Measurements from ENCODE around the gene EEPD1. TPM values are rescaled to one million over a fixed set of nuclear protein-coding genes. Genes with fewer than 3 reads are reported as not detected.

Gene EEPD1
- total RNA-seq, 1 experiment from 2014 or later: 5.0 TPM

DNA sequence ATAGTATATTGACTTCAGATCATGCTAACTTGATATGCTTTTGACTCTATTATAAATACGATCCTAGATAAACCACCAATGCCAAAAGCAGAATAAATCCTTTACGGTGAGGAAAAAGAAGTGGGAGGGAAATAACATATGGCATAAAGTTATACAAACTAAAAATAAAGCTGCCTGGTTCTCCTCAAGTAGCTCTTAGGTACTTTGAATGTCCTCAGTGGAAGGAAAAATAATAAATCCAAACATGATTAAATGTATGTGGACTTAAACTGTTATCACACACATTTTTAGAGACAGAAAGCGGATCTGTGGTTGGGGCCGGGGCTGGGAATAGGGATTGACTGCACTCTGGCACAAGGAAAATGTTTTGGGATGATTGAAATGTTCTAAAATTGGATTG lies 23.6 kb downstream of the EEPD1 start:
- H3K79me1 ChIP-seq (ENCODE audit: insufficient read depth, low read depth, low read length, poor library complexity, severe bottlenecking): no peaks in the 10 kb centered on the region
- no peak overlapping the region for H3K27ac ChIP-seq (ENCODE audit: insufficient read length, low read depth, low read length)
- H2BK15ac ChIP-seq (ENCODE audit: low read depth, low read length): no peak overlapping the region
- H3K27me3 ChIP-seq (ENCODE audit: insufficient read depth, low read length): no peaks in the 10 kb centered on the region
- Mint-ChIP-seq H3K4me1 (peaks cover 2 to 10% of the 10 kb centered on the region in 2 experiments; a peak in 3 of 4 replicates), H3K9me3 (peaks cover 0 to 4% of the 10 kb centered on the region in 2 experiments; a peak in 1 of 5 replicates), H3K27ac (no peak overlapping the region), H3K27me3 (ENCODE audit: low read depth) (peaks cover 1% of the 10 kb centered on the region; the same call in 1 of the 2 replicates), H3K36me3 (ENCODE audit: insufficient read depth in 1 of 3, low read depth in 3 of 3) (peaks cover 0 to 8% (median 3%) of the 10 kb centered on the region in 3 experiments; a peak in 3 of 7 replicates), H3K4me3 (no peak overlapping the region)
- H2BK20ac ChIP-seq (ENCODE audit: low read depth, low read length, poor library complexity, severe bottlenecking): no peak overlapping the region
- no peak overlapping the region for H3K18ac ChIP-seq (ENCODE audit: insufficient read length, low read depth, low read length)
- DNase-seq: no peak
- no CpG with 5 or more reads among the region's 4 CpGs for WGBS (ENCODE audit: extremely low coverage, insufficient read length, low lambda C conversion rate)
- no peak overlapping the region for H3K56ac ChIP-seq (ENCODE audit: insufficient read length, low read depth, low read length)
- no peaks in the 10 kb centered on the region for H3K4me1 ChIP-seq (ENCODE audit: insufficient read depth, low read length)
- H3K9me3 ChIP-seq (ENCODE audit: control insufficient read depth, low read depth, low read length): no peaks in the 10 kb centered on the region
- no peak overlapping the region for H3K4ac ChIP-seq (ENCODE audit: low read depth, low read length)
- H3K23me2 ChIP-seq (ENCODE audit: insufficient read length, low read depth, low read length, poor library complexity, severe bottlenecking): no peaks in the 10 kb centered on the region
- no peak overlapping the region for H3K9ac ChIP-seq (ENCODE audit: extremely low read depth, insufficient read length, low read length)
- no peak overlapping the region for H2BK12ac ChIP-seq (ENCODE audit: insufficient read length, low read depth, low read length)
- H4K91ac ChIP-seq (ENCODE audit: insufficient read length, low read depth, low read length): no peak overlapping the region
- no peak overlapping the region for H3T11ph ChIP-seq (ENCODE audit: low read length)
- H2BK5ac ChIP-seq (ENCODE audit: insufficient read length, low read length): no peak overlapping the region
- H3K79me2 ChIP-seq (ENCODE audit: insufficient read depth, low read length): no peaks in the 10 kb centered on the region
- TF ChIP-seq, protein P1, sequence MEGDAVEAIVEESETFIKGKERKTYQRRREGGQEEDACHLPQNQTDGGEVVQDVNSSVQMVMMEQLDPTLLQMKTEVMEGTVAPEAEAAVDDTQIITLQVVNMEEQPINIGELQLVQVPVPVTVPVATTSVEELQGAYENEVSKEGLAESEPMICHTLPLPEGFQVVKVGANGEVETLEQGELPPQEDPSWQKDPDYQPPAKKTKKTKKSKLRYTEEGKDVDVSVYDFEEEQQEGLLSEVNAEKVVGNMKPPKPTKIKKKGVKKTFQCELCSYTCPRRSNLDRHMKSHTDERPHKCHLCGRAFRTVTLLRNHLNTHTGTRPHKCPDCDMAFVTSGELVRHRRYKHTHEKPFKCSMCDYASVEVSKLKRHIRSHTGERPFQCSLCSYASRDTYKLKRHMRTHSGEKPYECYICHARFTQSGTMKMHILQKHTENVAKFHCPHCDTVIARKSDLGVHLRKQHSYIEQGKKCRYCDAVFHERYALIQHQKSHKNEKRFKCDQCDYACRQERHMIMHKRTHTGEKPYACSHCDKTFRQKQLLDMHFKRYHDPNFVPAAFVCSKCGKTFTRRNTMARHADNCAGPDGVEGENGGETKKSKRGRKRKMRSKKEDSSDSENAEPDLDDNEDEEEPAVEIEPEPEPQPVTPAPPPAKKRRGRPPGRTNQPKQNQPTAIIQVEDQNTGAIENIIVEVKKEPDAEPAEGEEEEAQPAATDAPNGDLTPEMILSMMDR (conservative IDR thresholded peaks at IDR 0.05): no peak
- no peak overlapping the region for H4K8ac ChIP-seq (replicated peaks; ENCODE audit: insufficient read length, low read depth, low read length)
- H2AFZ ChIP-seq (ENCODE audit: low read length): no peak overlapping the region
- no peaks in the 10 kb centered on the region for H4K20me1 ChIP-seq (ENCODE audit: control insufficient read depth, insufficient read depth, insufficient read length)
- no peak overlapping the region for H3K14ac ChIP-seq (ENCODE audit: insufficient read depth, low read length)
- H4K5ac ChIP-seq (ENCODE audit: insufficient read length, low read depth, low read length): no peak overlapping the region
- no peak overlapping the region for H3K4me2 ChIP-seq (ENCODE audit: insufficient read depth, insufficient read length, low read length)
- no peak overlapping the region for H2BK120ac ChIP-seq (ENCODE audit: low read depth, low read length, poor library complexity, severe bottlenecking)
- no peak overlapping the region for H2AK5ac ChIP-seq (ENCODE audit: insufficient read length, low read length)
- H3K23ac ChIP-seq (ENCODE audit: insufficient read length, low read depth, low read length): no peak overlapping the region

All from H9 (cell line).